Fibroblast of gingiva (primary cell): ENCODE data around the gene RALGPS2.
A peak's percentile ranks its signal among the peaks of the same experiment; 100 is the strongest.
"Not testable (repeated sequence)": the region's sequence is repeated elsewhere in the genome, so short reads cannot be mapped to it uniquely, and the experiment has no call there.

Experiments used
- DNase-seq: peaks from one replicate; pipeline ENCODE4 v3.0.0-alpha.2; 2011; ENCODE audit warnings: low read depth

The RALGPS2 gene

DNA sequence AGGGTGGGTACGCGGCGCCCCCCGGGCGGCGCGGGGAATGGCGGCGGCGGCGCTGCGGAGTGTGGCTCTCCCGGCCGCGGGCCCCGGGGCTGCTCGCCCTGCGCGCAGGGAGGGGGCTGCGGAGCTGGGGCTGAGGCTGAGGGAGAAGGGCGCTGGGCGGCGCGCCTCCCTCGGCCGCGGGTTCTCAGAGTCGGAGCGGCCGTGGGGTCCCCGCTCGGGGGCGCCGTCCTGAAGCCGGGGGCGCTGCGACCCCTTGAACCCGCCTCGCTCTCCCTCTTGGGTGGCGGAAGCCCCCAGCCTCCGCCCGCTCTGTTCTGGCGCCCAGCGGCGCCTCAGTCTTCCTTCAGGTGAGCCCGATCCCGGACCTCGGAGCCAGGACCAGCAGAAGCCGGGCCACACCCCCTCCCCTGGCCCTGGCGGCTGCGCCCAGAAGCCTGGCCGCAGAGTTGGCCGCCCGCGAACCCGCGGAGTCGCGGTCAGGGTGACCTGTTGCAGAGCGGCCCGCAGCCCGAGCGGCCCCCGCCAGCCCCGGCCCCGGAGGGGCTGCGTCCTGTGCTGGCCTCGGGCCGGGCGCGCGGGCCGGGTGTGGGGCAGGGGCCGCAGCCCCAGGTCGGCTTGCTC, 532 bp downstream of the RALGPS2 start:
- DNase-seq: no peak

- DNase-seq: peak; percentile 67
Observed at GRCh38 chr1:178726087-178726517, 1.1 kb downstream of the RALGPS2 start.

DNA sequence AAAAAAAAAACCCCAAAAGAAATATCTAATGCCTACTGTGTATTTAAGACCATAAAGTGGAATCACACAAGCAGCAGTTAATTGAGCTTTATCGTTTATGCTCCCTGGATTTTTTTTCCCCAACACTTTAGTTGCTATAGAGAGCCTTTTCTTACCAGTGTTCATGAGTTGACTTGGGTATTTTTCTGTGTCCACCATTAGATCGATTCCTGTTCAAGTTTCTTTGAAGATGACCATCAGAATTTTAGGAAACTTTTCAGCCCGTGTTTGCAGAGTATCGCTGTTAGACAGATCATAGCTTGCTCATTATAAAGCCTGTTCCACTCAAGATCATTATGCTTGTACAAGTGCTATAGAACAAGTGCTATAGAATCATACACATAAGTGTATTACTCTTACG, 1.5 kb downstream of the RALGPS2 start:
- no peak for DNase-seq

DNA sequence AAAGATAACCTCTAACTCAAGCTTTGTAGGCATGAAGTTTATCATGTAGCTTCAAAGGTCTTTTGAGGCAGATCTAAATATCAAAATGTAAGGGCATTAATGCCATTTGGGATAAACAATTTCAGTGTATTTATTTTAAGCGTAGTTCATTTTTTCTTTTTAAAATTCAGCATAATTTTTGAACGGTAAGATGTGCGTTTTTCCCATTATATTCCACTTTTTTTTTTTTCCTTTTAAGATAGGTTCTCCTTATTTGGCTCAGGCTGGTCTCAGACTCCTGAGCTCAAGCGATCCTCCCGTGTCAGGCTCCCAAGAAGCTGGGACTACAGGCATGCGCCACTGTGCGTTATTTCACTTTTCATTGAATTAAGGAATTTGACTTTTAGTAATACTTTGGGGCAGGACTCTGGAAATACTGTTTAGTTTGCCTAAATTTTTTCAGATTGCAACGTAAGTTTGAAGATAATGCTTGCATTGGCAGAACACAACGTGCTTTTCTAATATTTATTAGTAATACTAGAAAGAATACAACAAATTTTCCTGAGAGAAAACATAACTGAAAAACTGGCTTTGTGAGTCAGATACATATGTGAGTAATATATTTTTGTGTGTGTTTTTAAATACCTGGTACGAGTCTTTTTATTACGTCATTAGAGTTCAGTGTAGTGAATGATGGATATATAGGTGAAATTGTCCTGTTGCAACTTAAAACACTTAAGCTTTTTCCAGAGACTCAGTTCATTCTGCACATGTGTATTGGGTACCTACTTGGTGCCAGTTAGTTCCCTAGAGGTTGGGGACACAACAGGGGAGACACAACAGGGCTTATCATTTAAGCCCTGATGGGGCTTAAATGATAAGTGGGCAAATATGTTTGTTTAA, 2.2 kb downstream of the RALGPS2 start:
- no peak for DNase-seq

- DNase-seq: no peak
Observed at GRCh38 chr1:178733972-178734371, 8.9 kb downstream of the RALGPS2 start.

- DNase-seq: no peak
Observed at GRCh38 chr1:178738780-178739179, 13.7 kb downstream of the RALGPS2 start.

DNA sequence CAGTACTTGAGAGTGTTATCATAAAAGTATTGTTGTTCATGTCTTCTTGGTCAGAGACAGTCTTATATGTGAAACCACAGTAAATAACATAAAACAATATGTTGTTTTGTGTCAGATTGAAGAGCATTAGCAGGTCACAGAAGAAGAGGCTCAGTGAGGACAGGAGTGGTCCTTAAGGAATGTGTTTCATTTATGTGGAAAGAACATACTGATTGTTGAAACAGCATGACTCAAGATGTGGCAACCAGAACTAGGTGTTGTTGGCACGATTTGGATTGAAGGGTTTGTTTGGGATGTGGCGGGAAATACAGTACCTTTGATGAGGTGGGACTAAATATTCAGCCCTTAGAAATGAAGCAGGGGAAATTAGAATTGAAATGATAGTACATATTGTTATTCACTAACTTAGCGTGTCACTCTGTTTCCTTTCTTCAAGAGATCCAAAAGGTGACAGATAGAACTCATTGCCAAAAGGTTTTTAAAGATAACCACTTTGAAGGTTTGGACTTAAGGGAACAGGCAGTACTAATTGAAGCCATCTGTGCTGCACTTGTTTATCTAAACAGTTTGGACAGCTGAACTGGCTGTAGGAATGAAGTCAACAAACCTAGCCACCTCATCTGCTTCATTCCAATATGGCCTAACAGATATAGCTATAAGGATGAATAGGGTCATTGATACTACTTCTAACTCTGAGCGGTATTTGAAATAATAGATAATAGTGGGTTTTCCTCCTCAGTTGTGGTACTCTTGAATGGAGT, 14.4 kb downstream of the RALGPS2 start:
- peak; percentile 40 for DNase-seq

GRCh38 chr1:178740491-178740890, 15.4 kb downstream of the RALGPS2 start:
- DNase-seq: no peak

DNA sequence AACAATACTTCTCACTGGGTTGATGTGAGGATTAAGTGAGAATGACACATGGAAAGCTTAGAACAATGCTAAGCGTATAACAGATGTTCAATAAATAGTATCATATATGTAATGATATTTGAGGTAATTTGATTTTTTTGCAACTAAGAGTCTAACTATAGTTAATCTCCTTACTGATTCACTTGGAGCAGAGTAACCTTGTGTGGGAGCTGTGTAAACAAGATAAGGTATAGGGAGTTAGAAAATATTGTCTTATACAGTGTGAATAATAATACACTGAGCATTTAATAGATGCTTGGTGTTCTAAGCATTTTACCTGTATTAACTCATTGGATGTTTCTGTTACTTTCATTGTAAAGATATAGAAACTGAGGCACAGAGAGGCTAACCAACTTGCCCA, 15.9 kb downstream of the RALGPS2 start:
- DNase-seq: no peak

GRCh38 chr1:178743801-178744200, 18.8 kb downstream of the RALGPS2 start:
- DNase-seq: no peak

DNA sequence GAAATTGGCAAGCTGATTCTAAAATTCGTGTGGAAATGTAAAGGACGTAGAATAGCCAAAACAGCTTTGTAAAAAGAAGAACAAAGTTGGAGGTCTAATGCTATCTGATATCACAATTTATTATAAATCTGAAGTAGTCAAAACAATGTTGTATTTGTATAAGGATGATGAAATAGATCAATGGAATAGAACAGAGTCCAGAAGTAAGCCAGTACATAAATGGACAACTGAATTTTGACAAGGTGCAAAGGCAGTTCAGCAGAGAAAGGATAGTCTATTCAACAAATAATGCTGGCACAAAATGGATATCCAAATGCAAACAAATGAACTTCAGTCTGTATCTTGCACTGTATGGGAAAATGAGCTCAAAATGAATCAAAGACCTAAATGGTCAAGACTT, 20.2 kb downstream of the RALGPS2 start:
- no peak for DNase-seq

DNA sequence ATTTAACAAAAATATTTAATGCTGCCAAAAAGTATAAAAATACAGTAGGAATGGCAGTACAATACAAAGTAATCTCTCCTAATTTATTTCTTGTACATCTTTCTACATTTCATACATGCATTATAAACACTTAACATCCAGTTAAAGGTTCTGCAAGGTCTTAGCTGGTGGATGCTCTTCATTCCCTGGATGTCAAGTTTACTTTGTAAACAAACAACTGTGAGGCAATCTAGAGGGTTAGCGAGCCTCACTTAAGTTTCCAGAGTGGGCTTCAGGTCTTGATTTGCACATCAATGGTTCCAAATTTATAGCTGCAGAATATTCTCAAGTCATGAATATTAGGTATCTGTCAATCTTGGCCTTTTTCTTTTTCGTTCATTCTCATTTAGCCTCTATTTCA, 21.3 kb downstream of the RALGPS2 start:
- DNase-seq: no peak

DNA sequence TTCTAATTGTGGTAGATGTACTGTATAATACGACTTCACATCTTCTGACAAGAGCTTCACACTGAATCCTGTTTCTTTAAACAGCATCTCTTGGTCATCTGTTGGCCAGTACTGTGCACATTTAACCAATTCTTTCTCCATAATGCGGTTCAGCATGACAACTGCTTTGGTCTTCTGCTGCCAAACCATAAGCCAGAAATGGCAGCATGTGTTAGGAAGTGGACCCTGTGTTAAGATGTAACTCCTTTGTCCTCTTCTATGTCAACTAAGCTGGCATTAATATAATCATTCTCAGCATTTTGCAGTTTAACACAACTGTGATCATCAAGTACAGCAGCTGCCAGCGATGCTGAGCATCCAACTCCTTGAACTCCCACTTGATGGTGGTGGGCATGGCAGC, 22.3 kb downstream of the RALGPS2 start:
- not testable (repeated sequence) for DNase-seq

GRCh38 chr1:178749581-178750166, 24.6 kb downstream of the RALGPS2 start:
- DNase-seq: no peak

DNA sequence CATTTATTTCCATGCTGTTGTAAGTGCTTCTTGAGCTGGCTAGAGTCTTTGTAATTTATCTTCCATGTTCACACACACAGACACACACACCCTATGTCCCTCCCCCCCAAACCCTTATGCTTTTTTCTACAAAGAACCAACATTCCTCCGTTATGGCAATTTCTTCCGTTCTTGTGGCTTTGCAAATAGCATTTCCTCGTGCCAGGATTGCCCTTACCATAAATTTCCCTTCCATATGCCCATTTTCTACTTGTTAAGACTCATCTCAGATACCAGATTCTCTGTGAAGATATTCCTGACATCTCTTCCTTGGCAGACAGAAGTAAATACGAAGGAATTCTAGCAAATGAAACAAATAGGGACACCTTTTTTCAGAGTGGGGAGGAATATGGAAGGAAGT, 26.0 kb downstream of the RALGPS2 start:
- no peak for DNase-seq

- no peak for DNase-seq
Observed at GRCh38 chr1:178752891-178753290, 27.8 kb downstream of the RALGPS2 start.

DNA sequence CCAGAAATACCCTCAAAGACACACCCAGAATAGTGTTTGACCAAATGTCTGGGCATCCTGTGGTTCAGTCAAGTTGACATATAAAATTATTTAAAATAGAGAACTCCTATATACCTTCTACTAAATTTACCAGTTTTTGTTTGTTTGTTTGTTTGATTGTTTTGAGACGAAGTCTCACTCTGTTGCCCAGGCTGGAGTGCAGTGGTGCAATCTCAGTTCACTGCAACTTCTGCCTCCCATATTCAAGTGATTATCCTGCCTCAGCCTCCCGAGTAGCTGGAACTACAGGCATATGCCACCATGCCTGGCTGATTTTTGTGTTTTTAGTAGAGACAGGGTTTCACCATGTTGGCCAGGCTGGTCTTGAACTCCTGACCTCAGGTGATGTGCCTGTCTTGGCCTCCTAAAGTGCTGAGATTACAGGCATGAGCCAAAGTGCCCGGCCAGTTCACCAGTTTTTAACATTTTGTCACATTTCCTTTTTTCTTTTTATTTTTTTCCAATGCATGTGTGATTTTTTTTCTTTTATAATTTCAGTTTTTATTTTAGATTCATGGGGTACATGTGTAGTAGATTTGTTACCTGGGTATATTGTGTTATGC, 29.7 kb downstream of the RALGPS2 start:
- not testable (repeated sequence) for DNase-seq

- peak; percentile 13 for DNase-seq
Observed at GRCh38 chr1:178768423-178768822, 43.4 kb downstream of the RALGPS2 start.

GRCh38 chr1:178772952-178773351, 47.9 kb downstream of the RALGPS2 start:
- DNase-seq: no peak

DNA sequence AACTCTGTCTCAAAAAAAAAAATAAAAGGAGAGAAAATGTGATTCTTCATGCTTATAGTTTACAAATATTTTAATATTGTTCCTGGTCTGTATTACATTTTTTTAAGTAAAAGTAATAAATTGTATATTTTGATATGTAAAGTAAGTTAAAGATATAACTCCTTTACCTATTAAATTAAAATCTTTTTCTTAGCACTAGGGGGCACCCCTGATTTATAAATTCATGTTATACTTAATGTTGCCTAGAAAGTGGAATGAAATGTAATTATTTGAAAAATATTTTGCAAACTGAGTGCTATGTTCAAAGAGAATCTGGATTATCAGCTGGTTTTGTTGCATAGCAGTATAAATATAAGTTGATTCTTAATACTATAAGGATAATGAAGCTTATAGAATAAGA, 49.2 kb downstream of the RALGPS2 start:
- DNase-seq: peak; percentile 12

DNA sequence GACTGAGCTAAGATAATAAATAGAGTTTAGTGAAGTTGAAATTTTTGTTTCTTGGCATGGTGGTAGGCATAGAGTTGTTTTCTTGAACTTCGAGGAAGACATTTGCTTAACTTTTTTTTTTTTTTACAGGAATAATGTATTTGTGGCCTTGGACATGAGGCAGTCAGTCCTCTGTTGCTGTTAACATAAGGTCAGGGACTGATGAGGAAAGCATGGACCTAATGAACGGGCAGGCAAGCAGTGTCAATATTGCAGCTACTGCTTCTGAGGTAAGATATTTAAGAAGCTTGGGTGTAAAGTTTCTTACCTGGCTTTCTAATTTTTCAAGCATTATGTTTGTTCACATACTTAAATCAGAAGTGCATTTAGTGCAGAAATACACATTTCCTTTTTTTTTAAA, 51.5 kb downstream of the RALGPS2 start:
- no peak for DNase-seq
